K562 (cell line): ENCODE data around the gene TFB2M. TPM values are rescaled to one million over a fixed set of nuclear protein-coding genes. Genes with fewer than 3 reads are reported as not detected.

ENCODE experiments used
- ATAC-seq: fragments of 200-7000 bp; cut with Tn5 transposase; 3 replicates; pipeline ENCODE4 v1.9.1; 2020; ENCODE audit warnings: moderate library complexity
- BruUV-seq: library from RNA; stranded (reverse); fragments of 400-500 nt; replicated peaks from 2 replicates; lab custom pipeline; 2021; lab: Mats Ljungman, UMichigan
- CTCF ChIA-PET: fragments of 300-600 bp; formaldehyde crosslinking; extraction: SDS; loops from one replicate; lab custom pipeline; 2021; ENCODE audit warnings: low intra/inter-chr PET ratio; lab: Yijun Ruan, JAX
- POLR2A ChIA-PET: fragments of 300-600, 350-650 bp; sonication (Branson Sonifier 250); formaldehyde crosslinking; extraction: SDS; loops from one replicate; lab custom pipeline; 2021; ENCODE audit warnings: antibody characterized with exemption, inconsistent platforms; lab: Yijun Ruan, JAX
- DNase-seq, 4 experiments: peaks; one replicate each; pipeline versions ENCODE4 v3.0.0 to v3.0.0-alpha.2; 2011 to 2018; ENCODE audit warnings: low spot score in 3 of 4, mixed read lengths in 3 of 4; ENCODE audit errors: extremely low read depth in 1 of 4
- FAIRE-seq: peaks from 2 replicates; lab custom pipeline; 2011; peaks lifted over from hg19 to GRCh38; lab: Jason Lieb, UNC
- H2AFZ ChIP-seq: 2 replicates; pipeline ENCODE4 v1.6.0; 2011; ENCODE audit warnings: low read depth, low read length, control low read depth, inconsistent platforms
- H3K27ac ChIP-seq: fragments of 200-600 bp; 3 replicates; pipeline ENCODE4 v1.8.0; 2011; ENCODE audit warnings: low read depth, mild to moderate bottlenecking, control low read depth, inconsistent platforms, low read length, moderate library complexity, mixed read lengths; ENCODE audit errors: extremely low read depth
- H3K27me3 ChIP-seq, 2 experiments: fragments of 300-600 bp in 1 of 2; 2 replicates in 1 of 2; 3 replicates in 1 of 2; pipeline versions ENCODE4 v1.6.0 to v1.8.0; 2011; ENCODE audit warnings: inconsistent platforms in 2 of 2, low read length in 2 of 2, mild to moderate bottlenecking in 1 of 2, mixed read lengths in 1 of 2, moderate library complexity in 1 of 2; ENCODE audit not compliant: control insufficient read depth in 2 of 2, insufficient read depth in 2 of 2
- H3K36me3 ChIP-seq: fragments of 300-600 bp; 3 replicates; pipeline ENCODE4 v1.8.0; 2011; ENCODE audit warnings: mild to moderate bottlenecking, low read length, inconsistent platforms; ENCODE audit not compliant: control insufficient read depth, insufficient read depth
- H3K4me1 ChIP-seq, 2 experiments: fragments of 200-600 bp in 1 of 2; replicated peaks in 1 of 2; 2 replicates in 1 of 2; 3 replicates in 1 of 2; pipeline versions ENCODE4 v1.5.1 to v1.8.0; 2011; ENCODE audit warnings: inconsistent platforms in 2 of 2, low read length in 2 of 2, mild to moderate bottlenecking in 1 of 2, mixed read lengths in 1 of 2, moderate library complexity in 1 of 2; ENCODE audit not compliant: control insufficient read depth in 2 of 2, insufficient read depth in 2 of 2
- H3K4me2 ChIP-seq: 2 replicates; pipeline ENCODE4 v1.6.1; 2011; ENCODE audit warnings: low read length, control low read depth, inconsistent platforms, mixed read lengths; ENCODE audit not compliant: insufficient read depth
- H3K4me3 ChIP-seq: fragments of 200-600 bp; sonication (generic), shearing (Covaris generic); 2 replicates; pipeline ENCODE4 v1.5.1; 2016; ENCODE audit warnings: control low read depth, inconsistent platforms
- H3K79me2 ChIP-seq: fragments of 200-600 bp; 3 replicates; pipeline ENCODE4 v1.8.0; 2011; ENCODE audit warnings: low read length, inconsistent platforms; ENCODE audit not compliant: control insufficient read depth, insufficient read depth
- H3K9ac ChIP-seq, 2 experiments: 2 replicates each; pipeline versions ENCODE4 v1.6.0 to v1.6.1; 2011; ENCODE audit warnings: low read depth in 2 of 2, low read length in 2 of 2, control low read depth in 1 of 2, inconsistent platforms in 1 of 2, mild to moderate bottlenecking in 1 of 2, mixed read lengths in 1 of 2; ENCODE audit not compliant: insufficient read depth in 1 of 2
- H3K9me1 ChIP-seq: one replicate; pipeline ENCODE4 v1.6.0; 2011; ENCODE audit warnings: inconsistent platforms, mild to moderate bottlenecking, low read length, moderate library complexity; ENCODE audit not compliant: control insufficient read depth, insufficient read depth
- H3K9me3 ChIP-seq: replicated peaks from 2 replicates; pipeline ENCODE4 v1.5.1; 2011; ENCODE audit warnings: low read depth, low read length, inconsistent platforms; ENCODE audit not compliant: control insufficient read depth, insufficient read depth
- H4K20me1 ChIP-seq: replicated peaks from 2 replicates; pipeline ENCODE4 v1.6.1; 2011; ENCODE audit warnings: low read length, inconsistent platforms, mixed read lengths; ENCODE audit not compliant: control insufficient read depth, insufficient read depth
- CBFA2T2 ChIP-seq: fragments of 450-650 bp; conservative IDR thresholded peaks from 2 replicates; pipeline ENCODE4 v1.6.1; 2017; ENCODE audit warnings: mild to moderate bottlenecking
- CTCF ChIP-seq, 3 experiments: IDR thresholded peaks in 2 of 3; conservative IDR thresholded peaks in 1 of 3; 2 replicates each; pipeline ENCODE4 v1.5.1; 2011 to 2012; ENCODE audit warnings: low read length in 3 of 3, mild to moderate bottlenecking in 3 of 3, control low read depth in 2 of 3, improper control_type of control experiment in 1 of 3, inconsistent platforms in 1 of 3, low read depth in 1 of 3, mixed read lengths in 1 of 3, moderate library complexity in 1 of 3; ENCODE audit not compliant: insufficient read depth in 2 of 3
- PYGO2 ChIP-seq: fragments of 450-650 bp; IDR thresholded peaks from 2 replicates; pipeline ENCODE4 v1.6.1; 2016; ENCODE audit warnings: mild to moderate bottlenecking, missing genetic modification characterization, moderate library complexity, missing compliant biosample characterization
- TFAM ChIP-seq: fragments of 250-450 bp; sonication (Bioruptor Pico); conservative IDR thresholded peaks from 2 replicates; pipeline ENCODE4 v1.5.0; 2021; ENCODE audit warnings: mild to moderate bottlenecking, moderate library complexity
- ZNF586 ChIP-seq: fragments of 450-650 bp; formaldehyde crosslinking; conservative IDR thresholded peaks from 2 replicates; pipeline ENCODE4 v1.4.0; 2020; ENCODE audit warnings: mild to moderate bottlenecking, moderate library complexity
- WGBS: fragments of 100-300 bp; shearing (Covaris generic); methylation state at CpG from one replicate; pipeline ENCODE4 v1.1.6; 2016; ENCODE audit warnings: low coverage, mixed read lengths; ENCODE audit not compliant: insufficient coverage; ENCODE audit errors: missing lambda C conversion rate; 5-methylcytosine and 5-hydroxymethylcytosine counted together
- in situ Hi-C: fragments of 300-500 bp; cut with MboI; formaldehyde crosslinking; loops from 4 replicates; pipeline ENCODE4 v1.15.0; 2018; ENCODE audit warnings: inconsistent platforms, mixed read lengths
- intact Hi-C: fragments of 100-400 bp; cut with micrococcal nuclease; formaldehyde crosslinking; loops from 2 replicates; pipeline ENCODE4 v1.14.2; 2022
- polyA plus RNA-seq, 8 experiments: library from polyadenylated mRNA; depleted of rRNA in 4 of 8; stranded (reverse) in 5 of 8; unstranded in 3 of 8; fragments of >200 nt; fragmentation: Nextera tagmentation in 2 of 8; fragmentation: Illumina TruSeq in 1 of 8; extraction: Ambion mirVana in 2 of 8; extraction: Trizol in 1 of 8; gene quantifications; 2 replicates each; pipeline versions ENCODE4 v1.2.1 to v1.2.3, GENCODE V29; 2011 to 2014; ENCODE audit warnings: inconsistent platforms in 1 of 8, missing spikeins in 1 of 8
- total RNA-seq, 7 experiments: library from RNA; depleted of rRNA in 6 of 7; stranded (reverse); fragments of >200 nt in 6 of 7; fragmentation: Illumina TruSeq in 2 of 7; extraction: Trizol in 2 of 7; gene quantifications; 2 replicates each; pipeline versions ENCODE4 v1.2.1 to v1.2.3, GENCODE V29; 2011 to 2021; ENCODE audit warnings: low replicate concordance in 1 of 7

Gene TFB2M
- total and polyA plus RNA-seq, 9 of the 15 experiments (the other 6 are each of a cell fraction or from before 2014, with no cell fraction given): 55.1 to 162 (median 70.6) TPM

GRCh38 chr1:246532519-246532918 lies 33.5 kb downstream of the TFB2M start:
- Histone ChIP-seq H3K4me2 (no peak overlapping the region), H3K9me3 (peaks cover 12% of the 10 kb centered on the region), H2AFZ (no peak overlapping the region), H4K20me1 (no peaks in the 10 kb centered on the region), H3K9ac (no peak overlapping the region), H3K27ac (no peak overlapping the region), H3K9me1 (no peaks in the 10 kb centered on the region), H3K27me3 (peaks cover 3 to 8% of the 10 kb centered on the region in 2 experiments; a peak in 3 of 5 replicates), H3K79me2 (no peaks in the 10 kb centered on the region), H3K4me1 (peaks cover 0 to 2% of the 10 kb centered on the region in 2 experiments; a peak in 1 of 5 replicates), H3K36me3 (no peaks in the 10 kb centered on the region), H3K4me3 (no peak overlapping the region)
- DNase-seq (peak in 1 of 4 experiments; percentile 37), FAIRE-seq (no peak), ATAC-seq (peak; percentile 58; the same call in 2 of the 3 replicates)
- in situ Hi-C loops: no loop called here
- WGBS: 0% methylated on average over 1 of the region's 1 CpG
- BruUV-seq: no TSS peak
- TF ChIP-seq CTCF (IDR thresholded peaks at IDR 0.05 in 2 of 3, conservative IDR thresholded peaks at IDR 0.05 in 1 of 3; ENCODE audit: insufficient read depth in 2 of 3, low read depth in 1 of 3, low read length in 3 of 3) (peak in 2 of 3 experiments; percentile 32 to 33; a peak in 1 of 6 replicates), TFAM (CRISPR knock-in tag) (no peak), CBFA2T2 (no peak), ZNF586 (CRISPR knock-in tag) (no peak), PYGO2 (no peak)
- CTCF ChIA-PET: no interaction called here
- POLR2A ChIA-PET: interaction anchor here (1.0 kb wide), 1 partner anchor 13 kb away, joined by 4 read pairs; no protein-coding TSS in a partner anchor
- intact Hi-C loops: no loop called here
